HG02884 (cell line): ENCODE results near the gene FIGNL1.
"Not testable (repeated sequence)": the region's sequence is repeated elsewhere in the genome, so short reads cannot be mapped to it uniquely, and the experiment has no call there.

ENCODE experiments used
- ATAC-seq: cut with Tn5 transposase; IDR thresholded peaks from one replicate; pipeline ENCODE4 v1.9.1; 2021; ENCODE audit warnings: mild to moderate bottlenecking, moderate library complexity; ENCODE audit not compliant: unreplicated experiment

Gene FIGNL1

DNA sequence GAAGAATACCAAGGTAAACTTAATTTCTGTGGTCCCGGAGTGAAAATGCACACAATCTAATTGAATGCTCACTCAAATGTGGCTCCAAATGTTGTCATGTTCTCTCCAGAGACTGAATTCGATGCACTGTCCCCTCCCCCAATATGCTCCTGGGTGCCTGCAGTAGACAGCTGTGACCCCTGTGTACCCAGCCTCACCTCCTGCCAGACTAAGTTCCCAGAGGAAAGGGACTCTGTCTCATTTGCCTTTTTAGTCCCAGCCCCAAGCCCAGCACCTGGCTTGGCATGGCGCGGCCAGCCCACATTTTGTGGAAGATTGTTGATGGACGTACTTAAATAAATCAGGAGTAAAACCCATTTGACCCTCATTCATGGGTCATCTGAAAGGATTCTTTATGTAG, 21.8 kb upstream of the FIGNL1 start:
- ATAC-seq = no peak

DNA sequence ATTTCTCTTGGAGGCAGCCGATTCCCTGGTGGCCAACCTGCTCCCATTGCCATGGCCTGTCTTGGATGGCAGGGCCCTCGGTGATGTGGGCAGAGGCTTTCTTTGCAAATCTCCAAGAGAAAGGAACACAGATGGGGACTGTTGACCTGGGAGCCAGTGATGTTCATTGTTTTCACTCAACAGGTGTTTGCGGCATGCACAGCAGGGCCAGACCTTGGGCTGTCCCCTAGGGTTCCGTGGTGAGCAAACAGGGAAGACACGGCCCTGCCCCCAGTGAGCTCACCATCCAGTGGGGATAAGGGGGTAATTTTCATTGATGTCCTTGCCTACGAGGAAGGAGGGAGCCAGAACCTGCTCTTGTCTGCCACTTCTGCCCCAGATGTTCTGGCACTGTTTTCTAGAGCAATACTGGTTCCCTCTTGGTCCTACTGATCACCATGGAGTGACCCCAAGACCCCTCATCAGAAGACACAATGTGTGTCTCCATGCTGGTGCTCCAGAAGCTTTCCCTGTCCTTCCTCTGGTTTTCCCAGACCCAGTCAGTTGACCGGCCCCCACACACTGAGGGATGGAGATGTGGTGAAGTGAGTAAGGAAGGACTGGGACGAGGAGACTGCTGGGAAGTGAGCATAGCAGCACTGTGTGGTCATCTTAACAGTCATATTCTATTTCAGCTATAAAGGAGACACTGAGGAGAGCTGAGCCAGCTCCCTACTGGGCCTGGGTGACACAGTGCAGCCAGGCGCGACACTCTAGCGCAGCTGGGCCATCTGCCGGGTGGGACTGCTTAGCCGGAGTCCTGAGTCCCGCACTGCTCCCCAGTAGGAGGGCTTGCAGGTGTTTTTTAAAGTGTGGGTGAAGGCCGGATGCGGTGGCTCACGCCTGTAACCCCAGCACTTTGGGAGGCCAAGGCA, 20.4 kb upstream of the FIGNL1 start:
- ATAC-seq = no peak

DNA sequence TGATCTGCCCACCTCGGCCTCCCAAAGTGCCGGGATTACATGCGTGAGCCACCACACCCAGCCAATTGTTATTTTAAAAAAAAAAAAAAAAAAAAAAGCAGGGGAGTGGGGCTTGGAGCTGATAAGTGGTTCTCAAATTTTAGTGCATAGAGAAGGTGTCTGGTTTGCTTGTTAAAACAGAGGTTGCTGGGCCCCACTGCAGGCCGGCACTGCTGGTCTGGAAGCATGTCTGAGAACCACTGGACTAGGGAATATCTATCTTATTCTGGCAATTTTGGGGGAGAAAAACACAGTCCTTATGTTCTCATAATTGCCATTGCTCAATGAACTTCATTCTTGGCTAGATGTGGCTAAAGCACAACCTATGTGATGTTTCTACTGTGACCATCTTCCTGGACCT, 19.0 kb upstream of the FIGNL1 start:
- ATAC-seq = no peak

DNA sequence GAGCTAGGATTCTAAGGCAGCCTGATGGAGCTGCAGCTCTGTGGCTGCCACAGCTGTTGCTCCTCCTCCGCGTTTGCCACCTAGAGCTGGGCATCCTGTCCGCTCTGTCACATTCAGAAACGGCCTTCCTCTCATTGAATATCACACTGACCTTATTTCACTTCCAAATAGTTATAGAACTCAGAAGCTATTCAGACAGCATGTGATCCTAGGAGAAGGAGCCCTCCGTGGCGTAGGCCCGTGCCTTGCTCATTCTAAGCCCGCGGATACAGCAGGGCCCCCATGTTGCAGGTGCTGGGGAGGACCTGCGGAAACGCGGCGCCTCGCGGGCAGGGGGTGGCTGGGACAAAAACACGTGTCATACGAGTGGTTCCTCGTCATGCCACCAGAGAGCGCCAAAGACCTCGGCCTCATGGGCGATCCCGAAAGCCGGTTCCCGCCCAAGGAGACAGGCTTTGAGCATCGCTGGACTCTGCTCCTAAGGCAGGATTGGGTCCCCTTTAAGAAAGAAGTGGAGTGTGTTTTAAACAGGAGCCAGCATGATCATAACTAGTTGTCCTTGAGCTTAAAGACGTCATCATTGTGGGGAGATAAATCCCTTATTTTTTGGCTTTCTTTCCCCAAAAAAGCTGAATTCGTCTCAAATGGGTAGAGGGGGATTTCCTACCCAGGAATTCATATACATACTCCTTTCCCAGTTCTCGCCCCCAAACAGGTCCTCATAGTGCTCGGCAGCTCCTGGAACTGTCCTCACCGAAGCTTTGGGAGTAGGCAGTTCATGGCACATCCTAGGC, 17.9 kb upstream of the FIGNL1 start:
- ATAC-seq = peak; percentile 85

DNA sequence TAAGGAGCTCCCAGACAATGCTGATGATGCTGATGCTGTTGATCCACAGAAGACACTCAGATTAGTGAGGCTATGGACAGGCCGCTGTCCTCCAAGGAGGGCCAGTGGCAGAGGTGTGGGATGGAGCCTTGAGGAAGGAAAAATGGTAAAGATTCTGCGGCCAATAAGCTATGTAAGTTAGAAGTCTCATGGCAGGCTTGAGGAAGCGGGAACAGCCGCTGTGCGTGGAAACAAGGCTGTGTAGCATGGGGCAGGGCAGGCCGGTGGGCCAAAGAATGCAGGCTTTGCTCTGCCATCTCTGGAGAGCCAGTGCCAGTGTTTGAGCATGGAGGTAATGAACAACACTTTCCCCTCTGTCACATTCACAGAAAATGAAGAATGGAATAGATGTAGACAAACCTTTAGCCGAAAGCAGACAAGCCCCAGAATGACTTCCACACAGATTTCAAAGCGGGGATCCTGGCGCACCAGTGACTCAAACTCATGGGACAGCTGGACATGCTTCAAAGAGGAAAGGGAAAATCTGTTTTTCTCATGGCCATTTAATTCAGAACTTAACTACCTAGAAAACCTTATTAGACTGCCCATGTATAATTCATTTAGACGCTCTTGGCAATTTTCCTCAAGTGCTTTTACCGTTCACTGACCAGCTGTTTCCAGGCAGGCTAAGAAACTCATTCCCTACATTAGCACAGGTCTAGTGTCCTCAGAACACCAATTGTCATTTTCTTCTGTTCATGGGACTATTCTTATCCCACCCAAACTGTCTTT, 16.9 kb upstream of the FIGNL1 start:
- ATAC-seq = no peak

DNA sequence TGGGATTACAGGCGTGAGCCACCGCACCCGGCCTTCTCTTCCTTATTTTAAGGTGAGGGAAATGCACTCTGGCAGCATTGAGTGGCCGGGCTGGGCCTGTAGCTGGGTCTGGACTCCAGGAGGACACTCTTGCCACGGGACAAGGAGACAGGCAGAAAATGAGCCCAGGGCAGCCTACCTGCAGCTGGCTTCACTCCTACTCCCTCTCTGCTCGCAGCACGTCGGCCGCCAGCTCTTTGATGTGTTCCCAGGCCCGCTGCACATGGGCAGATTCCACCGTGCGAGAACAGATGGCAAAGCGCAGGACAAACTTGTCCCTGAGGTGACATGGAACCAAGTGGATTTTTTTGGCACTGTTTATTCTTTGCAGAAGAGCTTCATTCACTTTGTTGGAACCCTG, 12.9 kb upstream of the FIGNL1 start:
- no peak for ATAC-seq

DNA sequence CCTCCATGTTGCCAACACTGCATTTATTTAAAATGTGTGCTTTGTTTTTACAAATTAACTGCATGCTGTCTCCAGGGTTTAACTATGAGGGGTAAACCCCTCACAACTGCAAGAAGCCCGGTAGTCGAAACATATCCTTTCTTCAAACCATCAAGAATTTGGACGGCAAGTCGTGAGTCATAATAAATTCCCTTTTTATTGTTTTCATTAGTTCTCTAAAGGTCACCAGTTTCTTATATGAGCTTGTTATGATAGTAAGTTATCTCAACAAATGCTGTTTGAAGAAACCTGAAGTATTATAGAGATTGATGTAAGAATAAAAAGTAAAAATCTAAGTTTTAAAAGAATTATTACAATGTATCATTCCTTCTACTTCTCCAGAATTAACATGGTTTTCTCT, 12.2 kb upstream of the FIGNL1 start:
- ATAC-seq = no peak

DNA sequence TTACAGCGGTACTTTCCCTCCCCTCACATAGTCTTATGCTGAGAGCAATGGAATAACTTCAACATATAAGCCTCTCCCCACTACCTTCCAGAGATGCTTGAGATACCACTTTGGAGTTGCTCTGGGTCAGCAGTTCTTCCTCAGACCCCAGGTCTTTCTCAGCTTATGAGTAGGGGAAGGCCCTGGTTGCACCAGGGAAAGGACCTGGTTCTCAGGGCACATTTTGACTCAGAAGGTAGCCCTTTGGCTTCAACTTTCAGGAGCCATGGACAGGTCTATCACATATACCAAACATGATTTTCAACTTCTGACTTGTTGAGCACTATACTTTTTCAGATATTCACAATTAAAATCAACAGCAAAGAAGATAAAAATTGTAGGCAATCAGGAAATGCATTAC, 11.5 kb upstream of the FIGNL1 start:
- no peak for ATAC-seq

DNA sequence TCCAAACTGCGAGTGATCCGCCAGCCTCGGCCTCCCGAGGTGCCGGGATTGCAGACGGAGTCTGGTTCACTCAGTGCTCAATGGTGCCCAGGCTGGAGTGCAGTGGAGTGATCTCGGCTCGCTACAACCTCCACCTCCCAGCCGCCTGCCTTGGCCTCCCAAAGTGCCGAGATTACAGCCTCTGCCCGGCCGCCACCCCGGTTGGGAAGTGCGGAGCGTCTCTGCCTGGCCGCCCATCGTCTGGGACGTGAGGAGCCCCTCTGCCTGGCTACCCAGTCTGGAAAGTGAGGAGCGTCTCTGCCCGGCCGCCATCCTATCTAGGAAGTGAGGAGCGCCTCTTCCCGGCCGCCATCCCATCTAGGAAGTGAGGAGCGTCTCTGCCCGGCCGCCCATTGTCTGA, 9.0 kb upstream of the FIGNL1 start:
- not testable (repeated sequence) for ATAC-seq

DNA sequence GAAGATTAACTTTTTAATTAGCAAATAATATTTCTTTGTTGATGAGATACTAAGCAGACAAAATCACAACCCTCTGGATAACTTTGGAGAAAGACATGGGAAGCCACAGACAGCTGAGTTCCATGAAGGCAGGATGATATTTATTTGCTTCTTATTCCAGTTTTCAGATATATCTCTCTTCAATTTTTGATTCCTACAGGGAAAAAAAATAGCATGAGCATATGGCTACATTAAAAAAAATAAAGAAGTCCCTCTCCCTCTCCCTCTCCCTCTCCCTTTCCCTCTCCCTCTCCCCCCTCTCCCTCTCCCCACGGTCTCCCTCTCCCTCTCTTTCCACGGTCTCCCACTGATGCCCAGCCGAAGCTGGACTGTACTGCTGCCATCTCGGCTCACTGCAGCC, 8.5 kb upstream of the FIGNL1 start:
- ATAC-seq = not testable (repeated sequence)

DNA sequence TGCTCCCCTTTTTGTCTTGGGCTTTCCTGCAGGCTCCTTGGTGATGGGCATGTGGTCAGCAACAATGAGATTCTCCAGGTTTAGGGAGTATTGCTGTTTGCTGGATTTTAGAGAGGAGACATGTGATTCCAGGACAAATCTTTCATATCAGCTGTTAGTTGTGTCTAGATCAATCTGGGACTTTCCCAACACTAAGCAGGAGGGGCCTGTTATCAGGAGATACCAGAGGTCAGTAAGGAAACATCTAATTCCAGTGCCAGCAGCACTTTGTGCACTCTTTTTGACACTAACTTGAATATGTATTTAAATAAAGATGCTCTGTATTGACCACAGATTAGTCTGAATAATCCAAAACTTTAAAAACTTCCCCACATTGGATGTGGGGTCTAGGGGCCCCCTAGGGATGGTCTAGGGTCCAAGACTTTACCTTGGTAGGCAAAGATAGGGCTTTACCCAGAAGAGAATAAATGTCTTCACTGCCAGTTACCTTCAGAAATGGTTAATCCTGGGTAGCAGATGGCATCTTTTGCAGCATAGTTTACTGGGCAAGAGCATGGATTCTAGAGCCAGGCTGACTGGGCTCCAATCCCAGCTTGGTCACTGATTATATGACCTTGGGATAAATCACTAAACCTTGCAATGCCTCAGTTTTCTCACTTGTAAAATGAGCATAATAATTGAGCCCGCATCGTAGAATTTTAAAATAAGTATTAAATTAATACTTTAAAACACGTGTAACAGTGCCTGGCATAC, 6.4 kb upstream of the FIGNL1 start:
- no peak for ATAC-seq

DNA sequence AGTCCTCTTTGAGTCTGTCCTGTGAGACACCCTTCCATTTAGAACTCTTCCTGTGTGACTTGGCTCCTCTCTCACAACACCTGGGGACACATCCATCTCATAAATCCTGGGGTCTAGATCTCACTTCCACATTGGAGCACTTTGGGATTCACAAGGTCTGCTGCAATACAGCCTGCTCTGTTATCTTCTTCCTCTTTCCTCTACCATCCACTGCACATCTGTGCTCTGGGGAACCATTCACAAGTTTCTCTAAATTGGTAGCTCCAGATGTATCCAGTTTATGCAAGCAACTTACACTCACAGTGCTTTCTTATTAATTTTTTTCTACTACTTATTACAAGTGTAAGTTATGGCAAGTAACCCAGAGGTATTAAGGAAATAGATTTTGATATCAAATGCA, 5.5 kb upstream of the FIGNL1 start:
- no peak for ATAC-seq

DNA sequence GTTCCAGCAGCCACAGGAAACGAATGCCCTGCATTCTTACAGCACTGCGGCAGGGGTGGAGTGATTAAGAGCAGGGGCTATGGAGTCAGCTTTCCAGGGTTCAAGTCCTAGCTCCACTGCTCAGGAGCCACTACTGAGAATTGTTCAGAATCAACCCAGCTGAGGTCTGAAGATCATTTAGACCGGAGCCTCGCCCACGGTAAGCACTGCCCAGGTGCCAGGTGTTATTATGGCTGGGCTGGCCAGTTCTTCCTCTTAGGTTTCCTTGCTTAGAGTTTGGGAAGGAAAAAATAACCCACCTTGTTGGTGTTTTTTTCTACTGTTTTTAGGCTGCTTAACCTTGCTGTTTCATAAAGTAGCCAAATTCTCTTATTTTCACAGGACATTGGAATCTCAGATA, 4.8 kb upstream of the FIGNL1 start:
- no peak for ATAC-seq

DNA sequence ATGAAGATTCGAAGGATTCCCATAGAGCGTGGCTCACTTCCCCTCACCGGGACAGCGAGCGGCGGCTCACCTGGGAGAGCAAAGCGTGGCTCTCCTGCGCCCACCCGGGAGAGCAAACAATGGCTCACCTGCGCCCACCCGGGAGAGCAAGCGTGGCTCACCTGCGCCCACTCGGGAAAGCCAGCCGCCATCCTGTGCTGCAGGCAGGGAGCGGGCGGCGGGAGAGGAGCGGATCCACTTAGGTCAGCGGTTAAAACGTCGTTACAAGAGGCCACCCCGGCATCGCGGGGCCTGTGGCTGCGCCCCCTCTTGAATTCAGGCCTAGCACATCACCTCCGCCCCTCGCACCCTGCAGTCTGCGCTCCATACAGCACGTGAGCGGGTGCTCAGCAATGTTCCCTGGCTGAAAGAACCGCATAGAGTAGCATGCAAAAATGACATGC, 461 bp upstream of the FIGNL1 start:
- ATAC-seq = peak; percentile 11

DNA sequence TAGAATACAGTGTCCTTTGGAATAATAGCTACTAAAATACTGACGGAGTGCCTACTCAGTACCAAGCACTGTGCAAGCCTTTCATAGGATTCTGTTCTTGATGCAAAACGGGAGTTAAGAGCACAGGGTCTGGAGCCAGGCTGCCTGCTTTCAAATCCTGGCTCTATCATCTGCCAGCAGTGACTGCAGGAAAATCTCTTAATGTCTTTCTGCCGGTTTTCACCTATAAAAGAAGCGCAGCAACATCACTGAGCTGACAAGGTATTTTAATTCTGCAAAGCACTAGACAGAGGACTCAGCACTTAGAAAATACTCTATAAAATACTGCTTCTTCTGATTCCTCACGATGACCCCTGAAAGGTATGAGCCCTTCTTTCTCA, 659 bp downstream of the FIGNL1 start:
- ATAC-seq = no peak

DNA sequence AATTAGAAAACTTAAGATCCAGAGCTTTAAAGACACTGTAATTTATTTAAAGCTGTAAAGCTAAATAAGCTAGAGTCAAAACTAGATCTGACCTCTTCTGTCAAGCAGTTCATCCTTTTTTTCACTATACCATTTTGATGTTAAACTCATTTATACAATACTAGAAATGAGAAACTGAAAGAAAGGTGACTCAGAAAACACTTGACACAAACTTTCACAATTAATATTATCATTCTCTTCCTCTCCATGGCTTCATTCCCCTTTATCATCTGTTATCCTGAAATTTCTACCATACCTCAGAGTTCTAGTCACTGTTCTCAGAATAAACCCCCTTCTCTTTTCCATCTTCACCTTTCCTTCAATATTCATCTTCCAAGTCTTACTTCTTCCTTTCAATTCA, 1.3 kb downstream of the FIGNL1 start:
- peak; percentile 42 for ATAC-seq

DNA sequence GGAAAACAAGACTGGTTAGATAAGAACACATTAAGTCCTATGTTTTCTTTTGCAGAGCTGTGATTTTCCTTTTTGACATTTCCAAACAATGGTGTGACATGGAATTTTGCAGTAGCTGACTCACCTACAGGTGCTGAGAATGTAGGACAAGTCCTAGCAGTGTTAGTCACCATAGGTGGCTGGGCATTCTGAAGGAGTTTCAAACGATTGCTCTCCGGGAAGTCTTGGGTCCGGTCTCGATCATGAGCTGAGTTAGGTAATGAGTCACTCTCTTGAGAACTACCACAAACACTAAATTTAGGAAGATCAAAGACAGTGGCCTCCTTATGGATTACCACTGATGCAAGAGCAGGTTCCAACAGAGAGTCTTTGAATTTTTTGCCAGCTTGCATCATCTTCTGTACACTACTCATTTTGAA, 3.6 kb downstream of the FIGNL1 start:
- peak; percentile 31 for ATAC-seq

DNA sequence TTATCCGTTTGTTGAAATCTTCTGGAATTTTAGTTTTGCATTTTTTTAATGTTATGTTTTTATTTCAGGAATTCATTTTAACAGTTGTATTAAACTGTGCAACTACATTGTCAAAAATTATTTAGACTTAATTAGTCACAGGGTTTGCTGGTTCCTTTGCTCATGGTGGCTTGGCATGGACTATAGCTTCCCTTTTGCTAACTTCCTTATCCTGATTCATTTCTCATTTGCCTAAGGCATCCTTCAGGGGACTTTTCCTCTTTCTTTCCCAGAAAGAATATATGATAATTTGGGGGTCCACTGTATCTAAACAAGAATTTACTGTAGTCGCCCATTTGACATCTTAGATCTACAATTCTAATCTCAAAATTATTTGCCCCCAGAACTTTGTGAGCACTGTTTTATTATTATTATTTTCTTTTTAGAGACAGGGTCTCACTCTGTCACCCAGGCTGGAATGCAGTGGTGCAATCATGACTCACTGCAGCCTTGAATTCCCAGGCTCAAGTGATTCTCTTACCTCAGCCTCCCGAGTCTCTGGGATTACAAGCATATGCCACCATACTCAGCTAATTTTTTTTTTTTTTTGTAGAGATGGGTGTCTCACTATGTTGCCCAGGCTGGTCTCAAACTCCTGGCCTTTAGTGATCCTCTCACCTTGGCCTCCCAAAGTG, 13.9 kb downstream of the FIGNL1 start:
- ATAC-seq = no peak

DNA sequence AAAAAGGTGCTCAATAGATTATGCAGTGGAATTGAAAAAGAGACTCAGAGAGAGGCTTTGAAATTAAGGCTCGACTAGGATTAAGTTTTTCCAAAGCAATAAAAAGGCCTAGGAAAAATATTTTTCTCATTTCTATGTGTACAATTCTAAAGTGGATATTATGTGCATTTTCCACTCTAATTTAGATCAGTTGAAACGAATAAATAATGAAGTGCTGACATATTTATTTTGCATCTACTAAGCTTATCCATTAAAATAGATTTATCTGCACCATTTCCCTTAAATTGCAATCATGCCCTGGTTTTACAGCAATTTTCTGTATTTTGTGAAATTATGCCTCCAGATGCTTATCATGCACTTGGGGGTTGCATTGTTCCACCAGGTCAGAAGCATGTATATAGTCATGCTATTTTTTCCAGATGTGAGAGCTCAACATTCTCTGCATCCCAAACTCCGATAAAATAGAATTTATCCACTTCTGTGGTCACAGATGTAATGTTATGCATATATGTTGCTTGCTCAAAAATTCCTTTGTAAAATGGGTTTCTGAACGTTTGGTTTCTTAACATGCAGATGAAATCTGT, 18.3 kb downstream of the FIGNL1 start:
- ATAC-seq = no peak

DNA sequence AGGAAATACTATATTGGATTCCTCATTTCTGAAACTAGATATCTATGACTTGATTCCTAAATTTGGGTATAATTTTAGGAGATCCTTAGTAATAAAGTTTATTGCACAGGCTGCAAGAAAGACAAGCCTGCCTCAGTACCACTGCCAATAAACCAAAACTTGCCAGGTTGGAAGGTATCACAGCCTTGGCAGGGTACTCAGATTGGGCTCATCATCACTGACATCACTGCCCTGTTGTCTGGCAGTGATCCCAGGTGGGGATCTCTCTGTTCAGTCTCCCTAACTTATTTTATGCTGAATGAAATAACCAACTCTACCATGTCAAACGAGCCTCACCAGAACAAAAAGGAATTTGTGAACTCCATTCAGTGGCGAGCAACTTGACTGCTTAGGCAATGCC, 18.8 kb downstream of the FIGNL1 start:
- ATAC-seq = no peak
